Activated T-cell treated with anti-CD3 and anti-CD28 coated beads, Interleukin-2, amount 50 U/mL, for 72 hours (primary cell): ENCODE data around the gene TANC1. TPM values are rescaled to one million over a fixed set of nuclear protein-coding genes. Genes with fewer than 3 reads are reported as not detected.

Experiments used
- ATAC-seq, 2 donors: fragments of 150-1000 bp; cut with Tn5 transposase; replicated peaks in 1 of 2; 2 replicates each; pipeline ENCODE4 v1.10.0; 2021; ENCODE audit warnings: moderate library complexity in 2 of 2, mild to moderate bottlenecking in 1 of 2
- DNase-seq, 2 donors: peaks; one replicate each; pipeline ENCODE4 v3.0.0; 2021 to 2022; ENCODE audit warnings: mixed read lengths in 1 of 2
- H3K27ac Mint-ChIP-seq: one replicate; pipeline ENCODE4 v1.8.0; 2022; ENCODE audit warnings: mild to moderate bottlenecking, moderate library complexity, mixed read lengths
- H3K27me3 Mint-ChIP-seq: one replicate; pipeline ENCODE4 v1.8.0; 2022; ENCODE audit warnings: low read depth, mixed read lengths
- H3K36me3 Mint-ChIP-seq, 2 donors: one replicate each; pipeline ENCODE4 v1.8.0; 2022; ENCODE audit warnings: mixed read lengths in 2 of 2, mild to moderate bottlenecking in 1 of 2; ENCODE audit not compliant: insufficient read depth in 2 of 2
- H3K4me1 Mint-ChIP-seq: one replicate; pipeline ENCODE4 v1.8.0; 2022; ENCODE audit warnings: low read depth, mixed read lengths
- H3K4me3 Mint-ChIP-seq, 2 donors: one replicate each; pipeline ENCODE4 v1.8.0; 2022; ENCODE audit warnings: mild to moderate bottlenecking in 2 of 2, mixed read lengths in 2 of 2, moderate library complexity in 2 of 2
- H3K9me3 Mint-ChIP-seq, 2 donors: one replicate each; pipeline ENCODE4 v1.8.0; 2022; ENCODE audit warnings: mixed read lengths in 2 of 2
- total RNA-seq, 2 donors: library from RNA; stranded (reverse); gene quantifications; one replicate each; pipeline ENCODE4 v1.2.3, GENCODE V29; 2022

Gene TANC1
- 1 to 10 TPM in 1 of 2 donors, under 1 TPM in 1; 0.35 to 1.6 TPM for total RNA-seq

GRCh38 chr2:158968396-158969161 lies at the start of gene TANC1:
Gene TANC1 (plus strand): TSS chr2:158968640. CDS start chr2:159065911, 97,271 bp downstream.
- H3K27me3 Mint-ChIP-seq, result peaks cover 64% of the 10 kb centered on the region

GRCh38 chr2:158921599-158922408 lies 46.6 kb upstream of the TANC1 start:
- no peak overlapping the region for H3K4me3 Mint-ChIP-seq
- no peaks in the 10 kb centered on the region for H3K36me3 Mint-ChIP-seq
- H3K27me3 Mint-ChIP-seq, result peaks cover 8% of the 10 kb centered on the region
- no peak for DNase-seq
- H3K9me3 Mint-ChIP-seq, result no peaks in the 10 kb centered on the region
- no peaks in the 10 kb centered on the region for H3K4me1 Mint-ChIP-seq
- H3K27ac Mint-ChIP-seq, result no peak overlapping the region
- no peak for ATAC-seq

More at GRCh38 chr2:158968396-158969161, at the start of gene TANC1:
- H3K27ac Mint-ChIP-seq, result no peak within 1 kb of the TSS
- H3K4me1 Mint-ChIP-seq, result peaks cover 14% of the 10 kb centered on the region
- peaks cover 0 to 2% of the 10 kb centered on the region in 2 donors for H3K36me3 Mint-ChIP-seq
- ATAC-seq (peak; percentile 93 to 95), DNase-seq (peak; percentile 72 to 84)
- peak within 1 kb of the TSS; percentile 89 to 93 for H3K4me3 Mint-ChIP-seq
- no peaks in the 10 kb centered on the region for H3K9me3 Mint-ChIP-seq

- H3K4me1 Mint-ChIP-seq, result no peaks in the 10 kb centered on the region
- no peaks in the 10 kb centered on the region for H3K9me3 Mint-ChIP-seq
- H3K27ac Mint-ChIP-seq, result no peak overlapping the region
- DNase-seq (no peak), ATAC-seq (no peak)
- H3K27me3 Mint-ChIP-seq, result peaks cover 8% of the 10 kb centered on the region
- H3K36me3 Mint-ChIP-seq, result no peaks in the 10 kb centered on the region
- H3K4me3 Mint-ChIP-seq, result no peak overlapping the region
Measured at GRCh38 chr2:158922601-158923000, 45.8 kb upstream of the TANC1 start.

- Mint-ChIP-seq H3K4me1 (no peaks in the 10 kb centered on the region), H3K36me3 (no peaks in the 10 kb centered on the region), H3K4me3 (no peak overlapping the region), H3K27ac (no peak overlapping the region), H3K27me3 (peaks cover 8% of the 10 kb centered on the region), H3K9me3 (no peaks in the 10 kb centered on the region)
- DNase-seq (no peak), ATAC-seq (no peak)
Measured at GRCh38 chr2:158923180-158923594, 45.3 kb upstream of the TANC1 start.

- Mint-ChIP-seq H3K36me3 (no peaks in the 10 kb centered on the region), H3K4me1 (no peaks in the 10 kb centered on the region), H3K27me3 (peaks cover 8% of the 10 kb centered on the region), H3K27ac (no peak overlapping the region), H3K4me3 (no peak overlapping the region), H3K9me3 (peaks cover 0 to under 1% of the 10 kb centered on the region in 2 donors)
- DNase-seq (no peak), ATAC-seq (no peak)
Measured at GRCh38 chr2:158923641-158924040, 44.8 kb upstream of the TANC1 start.

GRCh38 chr2:158926478-158926948 lies 41.9 kb upstream of the TANC1 start:
- Mint-ChIP-seq H3K4me1 (no peaks in the 10 kb centered on the region), H3K27me3 (peaks cover 8% of the 10 kb centered on the region), H3K9me3 (peaks cover 2 to 4% of the 10 kb centered on the region in 2 donors), H3K36me3 (no peaks in the 10 kb centered on the region), H3K4me3 (no peak overlapping the region), H3K27ac (no peak overlapping the region)
- ATAC-seq (no peak), DNase-seq (no peak)

- Mint-ChIP-seq H3K4me1 (no peaks in the 10 kb centered on the region), H3K4me3 (no peak overlapping the region), H3K27me3 (no peaks in the 10 kb centered on the region), H3K27ac (no peak overlapping the region), H3K9me3 (peaks cover 2 to 4% of the 10 kb centered on the region in 2 donors), H3K36me3 (no peaks in the 10 kb centered on the region)
- DNase-seq (no peak), ATAC-seq (no peak)
Measured at GRCh38 chr2:158928515-158928914, 39.9 kb upstream of the TANC1 start.

GRCh38 chr2:158928965-158929364 lies 39.5 kb upstream of the TANC1 start:
- no peaks in the 10 kb centered on the region for H3K36me3 Mint-ChIP-seq
- H3K27me3 Mint-ChIP-seq, result no peaks in the 10 kb centered on the region
- H3K9me3 Mint-ChIP-seq, result peaks cover 2 to 4% of the 10 kb centered on the region in 2 donors
- no peaks in the 10 kb centered on the region for H3K4me1 Mint-ChIP-seq
- H3K27ac Mint-ChIP-seq, result no peak overlapping the region
- ATAC-seq (no peak), DNase-seq (no peak)
- H3K4me3 Mint-ChIP-seq, result no peak overlapping the region

GRCh38 chr2:158931572-158931971 lies 36.9 kb upstream of the TANC1 start:
- peaks cover 2 to 4% of the 10 kb centered on the region in 2 donors for H3K9me3 Mint-ChIP-seq
- H3K27ac Mint-ChIP-seq, result no peak overlapping the region

GRCh38 chr2:158932131-158932645 lies 36.3 kb upstream of the TANC1 start:
- H3K27ac Mint-ChIP-seq, result no peak overlapping the region
- no peak for DNase-seq
- no peaks in the 10 kb centered on the region for H3K4me1 Mint-ChIP-seq
- H3K9me3 Mint-ChIP-seq, result peaks cover 2 to 4% of the 10 kb centered on the region in 2 donors
- ATAC-seq, result no peak
- H3K36me3 Mint-ChIP-seq, result no peaks in the 10 kb centered on the region
- no peak overlapping the region for H3K4me3 Mint-ChIP-seq
- no peaks in the 10 kb centered on the region for H3K27me3 Mint-ChIP-seq

More at GRCh38 chr2:158931572-158931971, 36.9 kb upstream of the TANC1 start:
- no peak for DNase-seq
- H3K4me1 Mint-ChIP-seq, result no peaks in the 10 kb centered on the region
- no peaks in the 10 kb centered on the region for H3K36me3 Mint-ChIP-seq
- H3K4me3 Mint-ChIP-seq, result no peak overlapping the region
- H3K27me3 Mint-ChIP-seq, result no peaks in the 10 kb centered on the region
- no peak for ATAC-seq

- DNase-seq, result no peak
- Mint-ChIP-seq H3K36me3 (no peaks in the 10 kb centered on the region), H3K27ac (no peak overlapping the region), H3K9me3 (peaks cover 0 to 4% of the 10 kb centered on the region in 2 donors), H3K27me3 (no peaks in the 10 kb centered on the region), H3K4me1 (no peaks in the 10 kb centered on the region), H3K4me3 (no peak overlapping the region)
- ATAC-seq, result no peak
Measured at GRCh38 chr2:158934170-158934569, 34.3 kb upstream of the TANC1 start.

GRCh38 chr2:158935617-158936016 lies 32.8 kb upstream of the TANC1 start:
- Mint-ChIP-seq H3K4me3 (no peak overlapping the region), H3K4me1 (no peaks in the 10 kb centered on the region), H3K27ac (no peak overlapping the region), H3K27me3 (no peaks in the 10 kb centered on the region), H3K36me3 (no peaks in the 10 kb centered on the region), H3K9me3 (no peaks in the 10 kb centered on the region)
- DNase-seq (no peak), ATAC-seq (no peak)

- Mint-ChIP-seq H3K4me1 (no peaks in the 10 kb centered on the region), H3K4me3 (no peak overlapping the region), H3K36me3 (no peaks in the 10 kb centered on the region), H3K9me3 (no peaks in the 10 kb centered on the region), H3K27ac (no peak overlapping the region), H3K27me3 (no peaks in the 10 kb centered on the region)
- DNase-seq, result no peak
- no peak for ATAC-seq
Measured at GRCh38 chr2:158936978-158937377, 31.5 kb upstream of the TANC1 start.
